Ovary (tissue), 9 donors: Measurements from ENCODE around the gene TENT5C. TPM values are rescaled to one million over a fixed set of nuclear protein-coding genes. Genes with fewer than 3 reads are reported as not detected.
A peak's percentile ranks its signal among the peaks of the same experiment; 100 is the strongest.

ENCODE experiments used
- DNase-seq, 5 donors: peaks; one replicate each; pipeline ENCODE4 v3.0.0-alpha.2; 2019 to 2020
- H3K27ac ChIP-seq, 2 donors: fragments of 200-600 bp; one replicate each; pipeline versions ENCODE4 v1.5.1 to v1.8.0; 2019 to 2022
- H3K27me3 ChIP-seq: fragments of 200-600 bp; one replicate; pipeline ENCODE4 v1.8.0; 2022
- H3K36me3 ChIP-seq: fragments of 200-600 bp; sonication (generic); one replicate; pipeline ENCODE4 v1.5.1; 2019
- H3K4me1 ChIP-seq: one replicate; pipeline ENCODE4 v1.8.1; 2013; ENCODE audit warnings: mild to moderate bottlenecking, moderate library complexity; ENCODE audit not compliant: insufficient read depth
- H3K4me3 ChIP-seq: fragments of 200-600 bp; sonication (generic); one replicate; pipeline ENCODE4 v1.5.1; 2017
- H3K9me3 ChIP-seq, 2 donors: fragments of 200-600 bp in 1 of 2; sonication (generic) in 1 of 2; one replicate each; pipeline versions ENCODE4 v1.5.1 to v1.8.1; 2013 to 2019; ENCODE audit warnings: mild to moderate bottlenecking in 1 of 2, moderate library complexity in 1 of 2
- CTCF ChIP-seq, 3 donors: fragments of 450-650 bp in 2 of 3; fragments of 200-600 bp in 1 of 3; IDR thresholded peaks; one replicate each; pipeline versions ENCODE4 v1.5.1 to v1.8.0; 2016 to 2022; ENCODE audit warnings: antibody characterized with exemption in 3 of 3, mild to moderate bottlenecking in 1 of 3
- EP300 ChIP-seq: sonication (generic); formaldehyde crosslinking; IDR thresholded peaks from one replicate; pipeline ENCODE4 v1.6.1; 2017; ENCODE audit warnings: antibody characterized with exemption
- POLR2A ChIP-seq: fragments of 450-650 bp; IDR thresholded peaks from one replicate; pipeline ENCODE4 v1.6.1; 2017; ENCODE audit warnings: antibody characterized with exemption, mild to moderate bottlenecking, moderate library complexity
- WGBS, 3 donors: extraction: QIAGEN DNeasy Blood & Tissue Kit in 1 of 3; methylation state at CpG; one replicate each; pipeline versions ENCODE4 v1.1.5 to v1.1.7; 2013 to 2017; 5-methylcytosine and 5-hydroxymethylcytosine counted together
- intact Hi-C, 4 donors: fragments of 100-400 bp; cut with DNase I; formaldehyde crosslinking; loops; one replicate each; pipeline versions ENCODE4 v1.11.0 to v1.15.1; 2022 to 2023
- polyA plus RNA-seq, 2 donors: library from polyadenylated mRNA; stranded (reverse); fragments of 200-250 nt in 1 of 2; fragments of 350-450 nt in 1 of 2; fragmentation: Illumina TruSeq in 1 of 2; extraction: RNeasy Lipid Tissue Mini Kit (QIAGEN cat#74804) in 1 of 2; gene quantifications; one replicate each; pipeline ENCODE4 v1.2.3, GENCODE V29; 2013 to 2014
- total RNA-seq, 7 donors: library from RNA; depleted of rRNA in 2 of 7; stranded (reverse); fragments of >200 nt in 2 of 7; fragmentation: NEBNext Ultra II Directional in 3 of 7; extraction: Animal tissue kit (Norgen Biotek cat#: 25700) in 3 of 7; gene quantifications; one replicate each; pipeline versions ENCODE4 v1.1.0 to v1.2.4, GENCODE V29; 2016 to 2023
- donor health status: DM: no; HTN: no; CAD: no; lungs with moderate emphysema.
- donor health status: DM: no; HTN: no; CAD: no.
- donor health status: Bipolar disorder and iron deficiency.
- donor health status: DM: yes; HTN: yes; CAD: no.
- donor health status: DM: no; HTN: no; CAD: no.
- donor health status: DM: yes; HTN: yes; CAD: no.

Gene TENT5C
- total and polyA plus RNA-seq, 9 donors = 2.6 to 24.7 (median 11.4) TPM

DNA sequence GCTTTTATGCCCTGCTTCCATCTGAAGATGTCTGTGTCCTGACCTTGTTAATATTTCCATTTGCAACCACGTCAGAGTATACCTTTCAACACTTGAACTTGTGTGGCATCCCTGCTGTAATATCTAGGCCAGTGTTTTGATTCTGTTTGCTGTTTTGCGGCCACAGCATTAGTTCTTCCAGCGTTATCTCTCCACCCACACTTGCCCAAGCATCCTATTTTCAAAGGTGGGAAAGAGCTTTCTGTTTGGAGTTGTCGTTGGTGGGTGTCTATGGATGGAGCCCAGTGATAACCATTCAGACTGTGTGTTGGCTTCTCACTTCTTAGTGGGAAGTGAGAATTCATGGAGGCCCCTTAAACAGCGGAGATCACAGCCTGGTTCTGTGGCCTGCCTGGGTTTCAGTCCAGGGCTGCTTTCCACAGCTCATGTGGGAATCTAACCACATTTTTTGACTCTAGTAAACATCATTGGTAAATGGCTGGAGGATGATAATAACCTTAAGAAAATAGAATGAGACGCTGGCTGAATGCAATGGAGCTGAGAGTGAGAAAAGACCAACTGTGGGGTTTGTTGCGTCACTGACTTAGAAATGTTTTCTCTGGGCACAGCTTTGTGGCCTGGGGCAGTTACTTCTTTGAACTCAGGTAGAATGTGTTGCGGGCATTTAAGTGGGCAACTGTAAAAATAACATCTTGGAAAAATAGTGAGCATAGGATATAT, 7.6 kb downstream of the TENT5C start:
- Histone ChIP-seq H3K27me3 (no peaks in the 10 kb centered on the region), H3K4me1 (peaks cover 3% of the 10 kb centered on the region), H3K9me3 (no peaks in the 10 kb centered on the region), H3K4me3 (no peak overlapping the region), H3K27ac (no peak overlapping the region), H3K36me3 (no peaks in the 10 kb centered on the region)
- 50 to 64% (median 56%) methylated on average over 8 of the region's 8 CpGs for WGBS, 3 donors
- intact Hi-C loops = no loop called here
- TF ChIP-seq EP300 (no peak), CTCF (IDR thresholded peaks at IDR 0.05) (no peak), POLR2A (no peak)
- DNase-seq = no peak

DNA sequence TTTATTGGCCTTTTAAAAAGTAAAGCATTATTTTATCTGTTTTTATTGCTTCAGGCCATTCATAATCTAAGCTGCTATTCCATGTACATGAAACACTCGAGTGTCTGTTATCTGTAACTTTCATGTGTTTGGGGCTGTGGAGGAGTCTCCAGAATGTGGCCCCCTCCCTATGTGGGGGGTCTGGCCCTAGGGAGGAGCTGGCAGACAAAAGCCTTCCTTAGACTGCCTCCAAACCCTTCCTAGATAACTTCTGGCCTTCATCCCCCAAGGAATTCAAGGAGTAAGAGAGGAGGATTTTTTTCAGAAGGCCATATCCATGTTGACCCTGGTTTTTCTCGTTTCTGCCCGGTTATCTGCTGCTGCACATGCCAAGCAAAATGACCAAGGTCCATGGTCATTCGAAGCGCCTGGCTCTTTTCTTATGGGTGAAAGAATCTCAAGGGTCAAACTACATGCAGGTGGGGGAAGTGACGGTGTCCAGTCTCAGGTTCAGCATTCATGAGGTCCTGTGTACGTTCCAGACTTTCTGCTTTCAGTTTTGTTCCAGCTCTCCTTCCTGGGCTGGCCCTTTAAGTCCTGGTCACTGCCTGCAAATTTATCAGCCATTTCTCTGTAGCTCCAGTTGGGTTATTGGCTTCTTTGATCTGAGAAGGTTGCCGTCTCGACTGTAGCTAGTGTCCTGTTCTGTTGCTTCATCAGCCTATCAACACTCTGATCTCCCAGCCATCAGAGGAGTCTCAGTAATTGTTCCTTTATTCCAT, 8.3 kb downstream of the TENT5C start:
- peaks cover 3% of the 10 kb centered on the region for H3K4me1 ChIP-seq
- no peak for TF ChIP-seq EP300
- TF ChIP-seq POLR2A = no peak
- no peak for TF ChIP-seq CTCF (IDR thresholded peaks at IDR 0.05)
- H3K4me3 ChIP-seq = no peak overlapping the region
- no peaks in the 10 kb centered on the region for H3K36me3 ChIP-seq
- intact Hi-C loops = no loop called here
- 34 to 52% (median 43%) methylated on average over 9 of the region's 9 CpGs for WGBS, 3 donors
- no peaks in the 10 kb centered on the region for H3K9me3 ChIP-seq
- no peaks in the 10 kb centered on the region for H3K27me3 ChIP-seq
- no peak for DNase-seq
- no peak overlapping the region for H3K27ac ChIP-seq

GRCh38 chr1:117615474-117615873, 9.6 kb downstream of the TENT5C start:
- no peak overlapping the region for H3K27ac ChIP-seq
- intact Hi-C loops = no loop called here
- 66 to 79% (median 78%) methylated on average over 3 of the region's 3 CpGs for WGBS, 3 donors
- H3K4me1 ChIP-seq = peaks cover 3% of the 10 kb centered on the region
- H3K4me3 ChIP-seq = no peak overlapping the region
- no peak for TF ChIP-seq EP300
- TF ChIP-seq CTCF (IDR thresholded peaks at IDR 0.05) = no peak
- no peak for TF ChIP-seq POLR2A
- no peaks in the 10 kb centered on the region for H3K27me3 ChIP-seq
- no peaks in the 10 kb centered on the region for H3K36me3 ChIP-seq
- DNase-seq = no peak
- no peaks in the 10 kb centered on the region for H3K9me3 ChIP-seq

DNA sequence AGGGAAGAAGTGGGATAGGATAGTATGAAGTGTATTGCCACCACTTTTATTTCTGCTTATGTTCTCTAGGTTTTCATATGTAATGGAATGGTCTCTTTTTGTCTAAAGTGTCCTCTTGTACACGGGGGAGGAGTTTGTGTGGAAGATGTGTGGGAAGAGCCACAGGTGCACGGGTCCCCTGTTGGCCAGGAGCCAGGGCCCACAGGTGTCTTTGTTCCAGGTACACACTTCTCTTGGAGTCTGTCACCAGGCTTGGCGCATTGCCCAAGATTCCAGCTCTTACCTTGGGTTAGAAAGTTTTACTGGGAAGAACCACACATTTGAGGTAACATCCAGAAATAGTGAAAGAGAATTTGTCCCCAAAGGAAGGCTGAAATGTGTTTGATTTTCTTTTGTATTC, 10.5 kb downstream of the TENT5C start:
- TF ChIP-seq POLR2A = no peak
- no peak for TF ChIP-seq EP300
- no peak for TF ChIP-seq CTCF (IDR thresholded peaks at IDR 0.05)
- 59 to 81% (median 73%) methylated on average over 3 of the region's 3 CpGs for WGBS, 3 donors
- Histone ChIP-seq H3K36me3 (no peaks in the 10 kb centered on the region), H3K27me3 (no peaks in the 10 kb centered on the region), H3K4me1 (peaks cover 3% of the 10 kb centered on the region), H3K9me3 (no peaks in the 10 kb centered on the region), H3K27ac (no peak overlapping the region), H3K4me3 (no peak overlapping the region)
- intact Hi-C loops = no loop called here
- peak in 1 of 5 donors; percentile 40 for DNase-seq
